KMS-11 (cell line): Measurements from ENCODE around the gene SIRPB1.
"Not testable (repeated sequence)": the region's sequence is repeated elsewhere in the genome, so short reads cannot be mapped to it uniquely, and the experiment has no call there.

Source experiments
- H2AFZ ChIP-seq: fragments of 200-600 bp; sonication (generic); 2 replicates; pipeline ENCODE4 v1.6.1; 2016; ENCODE audit warnings: antibody characterized with exemption, mixed run types, low read depth
- H3K27ac ChIP-seq: fragments of 200-600 bp; sonication (generic); 2 replicates; pipeline ENCODE4 v1.6.1; 2016; ENCODE audit warnings: mild to moderate bottlenecking, mixed run types
- H3K27me3 ChIP-seq: fragments of 200-600 bp; sonication (generic); 2 replicates; pipeline ENCODE4 v1.6.1; 2017; ENCODE audit warnings: mild to moderate bottlenecking, low read depth, mixed run types, moderate library complexity; ENCODE audit not compliant: insufficient read depth
- H3K36me3 ChIP-seq: fragments of 200-600 bp; sonication (generic); 2 replicates; pipeline ENCODE4 v1.6.1; 2017; ENCODE audit warnings: mild to moderate bottlenecking, mixed run types; ENCODE audit not compliant: insufficient read depth
- H3K4me1 ChIP-seq: fragments of 200-600 bp; sonication (generic); 2 replicates; pipeline ENCODE4 v1.6.1; 2016; ENCODE audit warnings: mild to moderate bottlenecking, low read depth, mixed run types; ENCODE audit not compliant: poor library complexity, severe bottlenecking
- H3K4me2 ChIP-seq: fragments of 200-600 bp; sonication (generic); 2 replicates; pipeline ENCODE4 v1.7.0; 2016; ENCODE audit warnings: mild to moderate bottlenecking, mixed run types
- H3K4me3 ChIP-seq: fragments of 200-600 bp; sonication (generic); IDR thresholded peaks from 2 replicates; pipeline ENCODE4 v1.6.1; 2017; ENCODE audit warnings: low read depth, low read length, mixed read lengths; ENCODE audit not compliant: insufficient read depth
- H3K79me2 ChIP-seq: fragments of 200-600 bp; sonication (generic); 2 replicates; pipeline ENCODE4 v1.6.1; 2016; ENCODE audit warnings: low read depth, mixed run types; ENCODE audit not compliant: insufficient read depth
- H3K9ac ChIP-seq: fragments of 200-600 bp; sonication (generic); 2 replicates; pipeline ENCODE4 v1.6.1; 2016; ENCODE audit warnings: mild to moderate bottlenecking, mixed run types
- H4K20me1 ChIP-seq: fragments of 200-600 bp; sonication (generic); 2 replicates; pipeline ENCODE4 v1.6.1; 2016; ENCODE audit warnings: mild to moderate bottlenecking, mixed run types; ENCODE audit not compliant: insufficient read depth
- TF ChIP-seq, protein P1 (sequence below): fragments of 200-600 bp; sonication (generic); conservative IDR thresholded peaks from 2 replicates; pipeline ENCODE4 v1.6.1; 2017; ENCODE audit warnings: low read depth, mild to moderate bottlenecking, antibody characterized with exemption, low read length, moderate library complexity, mixed read lengths

Gene SIRPB1

GRCh38 chr20:1616858-1617434, 2.9 kb downstream of the SIRPB1 start:
- Histone ChIP-seq H3K27me3 (no peaks in the 10 kb centered on the region), H3K9ac (no peak overlapping the region), H3K4me3 (no peak overlapping the region), H3K36me3 (no peaks in the 10 kb centered on the region), H2AFZ (no peak overlapping the region), H4K20me1 (no peaks in the 10 kb centered on the region), H3K4me2 (no peak overlapping the region), H3K4me1 (no peaks in the 10 kb centered on the region), H3K79me2 (no peaks in the 10 kb centered on the region), H3K27ac (no peak overlapping the region)
- TF ChIP-seq, protein P1, sequence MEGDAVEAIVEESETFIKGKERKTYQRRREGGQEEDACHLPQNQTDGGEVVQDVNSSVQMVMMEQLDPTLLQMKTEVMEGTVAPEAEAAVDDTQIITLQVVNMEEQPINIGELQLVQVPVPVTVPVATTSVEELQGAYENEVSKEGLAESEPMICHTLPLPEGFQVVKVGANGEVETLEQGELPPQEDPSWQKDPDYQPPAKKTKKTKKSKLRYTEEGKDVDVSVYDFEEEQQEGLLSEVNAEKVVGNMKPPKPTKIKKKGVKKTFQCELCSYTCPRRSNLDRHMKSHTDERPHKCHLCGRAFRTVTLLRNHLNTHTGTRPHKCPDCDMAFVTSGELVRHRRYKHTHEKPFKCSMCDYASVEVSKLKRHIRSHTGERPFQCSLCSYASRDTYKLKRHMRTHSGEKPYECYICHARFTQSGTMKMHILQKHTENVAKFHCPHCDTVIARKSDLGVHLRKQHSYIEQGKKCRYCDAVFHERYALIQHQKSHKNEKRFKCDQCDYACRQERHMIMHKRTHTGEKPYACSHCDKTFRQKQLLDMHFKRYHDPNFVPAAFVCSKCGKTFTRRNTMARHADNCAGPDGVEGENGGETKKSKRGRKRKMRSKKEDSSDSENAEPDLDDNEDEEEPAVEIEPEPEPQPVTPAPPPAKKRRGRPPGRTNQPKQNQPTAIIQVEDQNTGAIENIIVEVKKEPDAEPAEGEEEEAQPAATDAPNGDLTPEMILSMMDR = no peak

GRCh38 chr20:1610404-1610803, 9.4 kb downstream of the SIRPB1 start:
- not testable (repeated sequence) for H3K36me3 ChIP-seq, H4K20me1 ChIP-seq, H3K27me3 ChIP-seq, H3K4me1 ChIP-seq, H3K79me2 ChIP-seq, H3K4me2 ChIP-seq, H3K27ac ChIP-seq, H3K4me3 ChIP-seq, H3K9ac ChIP-seq, H2AFZ ChIP-seq

- not testable (repeated sequence) for H3K4me2 ChIP-seq, H3K27me3 ChIP-seq, H3K4me1 ChIP-seq, H3K79me2 ChIP-seq, H4K20me1 ChIP-seq, H2AFZ ChIP-seq, H3K36me3 ChIP-seq, H3K9ac ChIP-seq, H3K4me3 ChIP-seq, H3K27ac ChIP-seq
Observed at GRCh38 chr20:1608678-1609347, 11.0 kb downstream of the SIRPB1 start.

DNA sequence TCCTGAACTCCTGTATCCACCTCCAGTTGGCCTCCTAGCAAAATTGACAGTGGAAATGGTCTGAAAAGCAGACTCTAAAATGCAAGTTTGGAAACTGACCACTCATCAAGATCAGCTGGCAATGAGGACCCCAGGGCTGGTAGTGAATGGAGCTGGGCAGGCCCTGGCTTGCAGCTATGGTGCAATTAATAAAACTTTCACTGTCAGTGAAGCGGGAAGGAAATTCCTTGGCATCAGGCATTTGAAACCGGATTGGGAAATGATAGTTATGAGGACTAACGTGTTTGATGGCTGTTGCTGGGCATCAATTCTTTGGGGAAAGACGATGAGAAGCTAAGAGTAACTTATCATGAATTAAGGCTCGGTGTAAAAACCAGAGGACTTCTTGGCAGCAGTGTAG, 19.1 kb downstream of the SIRPB1 start:
- Histone ChIP-seq H3K4me1 (no peaks in the 10 kb centered on the region), H3K27me3 (no peaks in the 10 kb centered on the region), H3K9ac (no peak overlapping the region), H3K36me3 (no peaks in the 10 kb centered on the region), H2AFZ (no peak overlapping the region), H4K20me1 (no peaks in the 10 kb centered on the region), H3K4me3 (no peak overlapping the region), H3K79me2 (no peaks in the 10 kb centered on the region), H3K27ac (no peak overlapping the region), H3K4me2 (no peak overlapping the region)
- TF ChIP-seq, protein P1 = no peak

DNA sequence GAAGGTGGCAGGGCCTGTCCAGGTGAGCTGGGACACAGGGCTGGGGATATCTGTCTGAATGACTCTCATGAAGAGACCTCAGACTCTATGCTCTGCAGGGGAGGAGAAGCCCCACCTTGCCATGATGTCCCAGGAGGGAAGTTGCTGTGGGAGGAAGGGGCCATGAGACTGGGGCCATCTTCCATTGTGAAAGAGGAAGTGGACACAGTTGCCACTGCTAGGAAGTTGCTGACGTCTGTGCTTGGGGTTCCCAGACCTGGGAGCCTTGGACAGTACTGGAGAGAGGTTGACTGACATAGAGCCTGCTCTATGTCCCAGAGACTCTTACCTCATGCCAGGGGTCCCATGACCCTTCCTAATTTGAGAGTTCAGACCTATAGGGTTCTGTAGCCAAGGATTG, 24.5 kb downstream of the SIRPB1 start:
- Histone ChIP-seq H3K36me3 (no peaks in the 10 kb centered on the region), H4K20me1 (no peaks in the 10 kb centered on the region), H3K4me3 (no peak overlapping the region), H3K27ac (no peak overlapping the region), H3K9ac (no peak overlapping the region), H3K4me1 (no peaks in the 10 kb centered on the region), H3K79me2 (no peaks in the 10 kb centered on the region), H3K4me2 (no peak overlapping the region), H3K27me3 (no peaks in the 10 kb centered on the region), H2AFZ (no peak overlapping the region)
- TF ChIP-seq, protein P1 = no peak
